ENCODE results near the gene ILK.

Gene ILK

DNA sequence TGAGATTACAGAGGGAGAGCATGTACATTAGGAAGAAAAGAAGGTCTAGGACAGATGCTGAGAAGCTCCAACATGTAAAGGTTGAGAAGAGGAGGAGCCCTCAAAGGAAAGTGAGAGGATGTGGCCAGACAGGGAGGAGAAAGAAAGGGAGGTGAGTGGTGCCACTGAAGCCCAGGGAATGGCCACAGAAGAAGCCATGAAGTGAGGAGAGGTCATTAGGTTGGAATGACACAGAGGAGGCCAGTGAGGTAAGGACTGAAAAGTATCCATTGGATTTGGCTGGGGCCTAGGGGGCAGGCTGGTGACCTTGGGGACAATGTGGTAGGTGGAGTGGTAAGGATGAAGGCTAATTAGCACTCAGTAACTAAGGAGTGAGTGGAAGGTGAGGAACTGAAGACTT lies 55.1 kb downstream of the ILK start:
- DNase-seq (ENCODE audit: low spot score): no peak
